Measurements from ENCODE around the gene AP3B1. TPM values are rescaled to one million over a fixed set of nuclear protein-coding genes. Genes with fewer than 3 reads are reported as not detected.

AP3B1 gene
- total RNA-seq, 1 donor from 2014 or later, result 49.6 TPM

- H3K4me3 ChIP-seq, result no peak overlapping the region
- H3K27me3 ChIP-seq, result no peaks in the 10 kb centered on the region
- no peaks in the 10 kb centered on the region for H3K36me3 ChIP-seq
- intact Hi-C loops (cut with DNase I), result no loop called here
- DNase-seq (ENCODE audit: extremely low spot score in 2 of 2), result no peak
- peaks cover 3% of the 10 kb centered on the region for H3K9me3 ChIP-seq
- H3K4me1 ChIP-seq, result no peaks in the 10 kb centered on the region
- no peak overlapping the region for H3K27ac ChIP-seq
- TF ChIP-seq POLR2AphosphoS5 (IDR thresholded peaks at IDR 0.05; ENCODE audit: insufficient read depth in 1 of 2, low read depth in 1 of 2), result no peak
- TF ChIP-seq CTCF (IDR thresholded peaks at IDR 0.05), result no peak
- TF ChIP-seq POLR2A (IDR thresholded peaks at IDR 0.05), result no peak
Measured at GRCh38 chr5:78062645-78063044, 231.9 kb downstream of the AP3B1 start.

GRCh38 chr5:78060421-78060820 lies 234.1 kb downstream of the AP3B1 start:
- no peaks in the 10 kb centered on the region for H3K9me3 ChIP-seq
- intact Hi-C loops (cut with DNase I), result no loop called here
- no peaks in the 10 kb centered on the region for H3K27me3 ChIP-seq
- H3K36me3 ChIP-seq, result no peaks in the 10 kb centered on the region
- no peaks in the 10 kb centered on the region for H3K4me1 ChIP-seq
- H3K27ac ChIP-seq, result no peak overlapping the region
- no peak for DNase-seq (ENCODE audit: extremely low spot score in 2 of 2)
- no peak for TF ChIP-seq POLR2AphosphoS5 (IDR thresholded peaks at IDR 0.05; ENCODE audit: insufficient read depth in 1 of 2, low read depth in 1 of 2)
- no peak for TF ChIP-seq POLR2A (IDR thresholded peaks at IDR 0.05)
- no peak for TF ChIP-seq CTCF (IDR thresholded peaks at IDR 0.05)
- H3K4me3 ChIP-seq, result no peak overlapping the region

- Histone ChIP-seq H3K36me3 (no peaks in the 10 kb centered on the region), H3K27ac (no peak overlapping the region), H3K4me1 (no peaks in the 10 kb centered on the region), H3K9me3 (no peaks in the 10 kb centered on the region), H3K4me3 (no peak overlapping the region), H3K27me3 (no peaks in the 10 kb centered on the region)
- intact Hi-C loops (cut with DNase I), result no loop called here
- TF ChIP-seq CTCF (IDR thresholded peaks at IDR 0.05) (no peak), POLR2AphosphoS5 (IDR thresholded peaks at IDR 0.05; ENCODE audit: insufficient read depth in 1 of 2, low read depth in 1 of 2) (no peak), POLR2A (IDR thresholded peaks at IDR 0.05) (no peak)
- no peak for DNase-seq (ENCODE audit: extremely low spot score in 2 of 2)
Measured at GRCh38 chr5:78058625-78059024, 235.9 kb downstream of the AP3B1 start.

GRCh38 chr5:78056901-78057514 lies 237.5 kb downstream of the AP3B1 start:
- Histone ChIP-seq H3K36me3 (no peaks in the 10 kb centered on the region), H3K4me1 (no peaks in the 10 kb centered on the region), H3K27me3 (no peaks in the 10 kb centered on the region), H3K4me3 (no peak overlapping the region), H3K9me3 (no peaks in the 10 kb centered on the region), H3K27ac (no peak overlapping the region)
- TF ChIP-seq POLR2AphosphoS5 (IDR thresholded peaks at IDR 0.05; ENCODE audit: insufficient read depth in 1 of 2, low read depth in 1 of 2) (no peak), CTCF (IDR thresholded peaks at IDR 0.05) (no peak), POLR2A (IDR thresholded peaks at IDR 0.05) (no peak)
- intact Hi-C loops (cut with DNase I), result no loop called here
- DNase-seq (ENCODE audit: extremely low spot score in 2 of 2), result no peak

- no peaks in the 10 kb centered on the region for H3K27me3 ChIP-seq
- no peaks in the 10 kb centered on the region for H3K9me3 ChIP-seq
- TF ChIP-seq POLR2A (IDR thresholded peaks at IDR 0.05), result no peak
- TF ChIP-seq CTCF (IDR thresholded peaks at IDR 0.05), result no peak
- TF ChIP-seq POLR2AphosphoS5 (IDR thresholded peaks at IDR 0.05; ENCODE audit: insufficient read depth in 1 of 2, low read depth in 1 of 2), result no peak
- H3K4me1 ChIP-seq, result no peaks in the 10 kb centered on the region
- H3K27ac ChIP-seq, result no peak overlapping the region
- no peak overlapping the region for H3K4me3 ChIP-seq
- no peaks in the 10 kb centered on the region for H3K36me3 ChIP-seq
- no peak for DNase-seq (ENCODE audit: extremely low spot score in 2 of 2)
- intact Hi-C loops (cut with DNase I), result no loop called here
Measured at GRCh38 chr5:78056053-78056452, 238.4 kb downstream of the AP3B1 start.
